AG04450 (cell line): Measurements from ENCODE around the gene RAB40C. TPM values are rescaled to one million over a fixed set of nuclear protein-coding genes. Genes with fewer than 3 reads are reported as not detected.

Experiments
- CTCF ChIA-PET: fragments of 300-600, 350-600 bp; formaldehyde crosslinking; extraction: SDS; loops from one replicate; lab custom pipeline; 2022; ENCODE audit warnings: antibody characterized with exemption, inconsistent platforms; lab: Charles Lee
- POLR2A ChIA-PET: fragments of 350-600 bp; formaldehyde crosslinking; extraction: SDS; loops from one replicate; lab custom pipeline; 2021; ENCODE audit warnings: antibody characterized with exemption, inconsistent platforms; lab: Yijun Ruan, JAX
- DNase-seq: peaks from one replicate; pipeline ENCODE4 v3.0.0-alpha.2; 2011; ENCODE audit warnings: low read depth, low spot score
- H3K27ac ChIP-seq: one replicate; pipeline ENCODE4 v1.5.1; 2012; ENCODE audit warnings: low read depth, low read length, control low read depth
- H3K27me3 ChIP-seq: one replicate; pipeline ENCODE4 v1.6.0; 2012; ENCODE audit warnings: low read length; ENCODE audit not compliant: control insufficient read depth, insufficient read depth
- H3K4me3 ChIP-seq: 2 replicates; pipeline ENCODE4 v1.5.1; 2011; ENCODE audit warnings: mild to moderate bottlenecking, low read depth, low read length, control low read depth
- H3K9me3 ChIP-seq: 2 replicates; pipeline ENCODE4 v1.5.1; 2012; ENCODE audit warnings: low read length; ENCODE audit not compliant: control insufficient read depth, insufficient read depth
- CTCF ChIP-seq: IDR thresholded peaks from 2 replicates; pipeline ENCODE4 v1.5.1; 2011; ENCODE audit warnings: low read depth, low read length, control low read depth, inconsistent platforms
- polyA plus RNA-seq: library from polyadenylated mRNA; depleted of rRNA; stranded (reverse); fragments of >200 nt; gene quantifications from 2 replicates; pipeline ENCODE4 v1.2.3, GENCODE V29; 2011

The RAB40C gene
- polyA plus RNA-seq, 1 experiment = 4.2 TPM

GRCh38 chr16:673399-673991 is 83.6 kb downstream of the RAB40C start:
- no peaks in the 10 kb centered on the region; the same call in 1 of the 2 replicates for H3K9me3 ChIP-seq
- CTCF ChIA-PET = no interaction called here
- H3K27me3 ChIP-seq = no peaks in the 10 kb centered on the region
- H3K4me3 ChIP-seq = no peak overlapping the region
- DNase-seq = no peak
- TF ChIP-seq CTCF = no peak
- POLR2A ChIA-PET = no interaction called here
- no peak overlapping the region for H3K27ac ChIP-seq

GRCh38 chr16:674214-674881 is 84.5 kb downstream of the RAB40C start:
- DNase-seq = no peak
- POLR2A ChIA-PET = no interaction called here
- CTCF ChIA-PET = no interaction called here

GRCh38 chr16:674968-675883 is 85.4 kb downstream of the RAB40C start, which contains the start of gene RHBDL1:
RHBDL1 (plus strand) TSS chr16:675671; CDS start chr16:675791, 120 bp downstream.
- peak within 1 kb of the TSS; percentile 57 for H3K4me3 ChIP-seq
- DNase-seq = no peak
- peak within 1 kb of the TSS; percentile 11 for H3K27ac ChIP-seq
- ChIA-PET CTCF (interaction anchor here (1.6 kb wide), 1 partner anchor 8 kb away, joined by 5 read pairs; no protein-coding TSS in a partner anchor), POLR2A (no interaction called here)
- no peaks in the 10 kb centered on the region; the same call in 1 of the 2 replicates for H3K9me3 ChIP-seq
- TF ChIP-seq CTCF = no peak
- H3K27me3 ChIP-seq = no peaks in the 10 kb centered on the region

More at GRCh38 chr16:674214-674881, 84.5 kb downstream of the RAB40C start:
- Histone ChIP-seq H3K9me3 (no peaks in the 10 kb centered on the region; the same call in 1 of the 2 replicates), H3K27ac (no peak overlapping the region), H3K4me3 (no peak overlapping the region), H3K27me3 (no peaks in the 10 kb centered on the region)
- no peak for TF ChIP-seq CTCF

- H3K27ac ChIP-seq = no peak overlapping the region
- peaks cover 3% of the 10 kb centered on the region; the same call in 1 of the 2 replicates for H3K9me3 ChIP-seq
- TF ChIP-seq CTCF = no peak
- ChIA-PET CTCF (interaction anchor here (1.0 to 1.6 kb wide), 2 partner anchors 9 to 15 kb away, joined by 3 to 5 read pairs; no protein-coding TSS in a partner anchor), POLR2A (interaction anchor here (0.6 kb wide), 1 partner anchor 9 kb away, joined by 3 read pairs; no protein-coding TSS in a partner anchor)
- H3K27me3 ChIP-seq = no peaks in the 10 kb centered on the region
- DNase-seq = no peak
- peak overlapping the region; percentile 57 for H3K4me3 ChIP-seq
Observed at GRCh38 chr16:675884-676564, 86.2 kb downstream of the RAB40C start.
